ENCODE data around the gene SIGMAR1.

SIGMAR1 gene

DNA sequence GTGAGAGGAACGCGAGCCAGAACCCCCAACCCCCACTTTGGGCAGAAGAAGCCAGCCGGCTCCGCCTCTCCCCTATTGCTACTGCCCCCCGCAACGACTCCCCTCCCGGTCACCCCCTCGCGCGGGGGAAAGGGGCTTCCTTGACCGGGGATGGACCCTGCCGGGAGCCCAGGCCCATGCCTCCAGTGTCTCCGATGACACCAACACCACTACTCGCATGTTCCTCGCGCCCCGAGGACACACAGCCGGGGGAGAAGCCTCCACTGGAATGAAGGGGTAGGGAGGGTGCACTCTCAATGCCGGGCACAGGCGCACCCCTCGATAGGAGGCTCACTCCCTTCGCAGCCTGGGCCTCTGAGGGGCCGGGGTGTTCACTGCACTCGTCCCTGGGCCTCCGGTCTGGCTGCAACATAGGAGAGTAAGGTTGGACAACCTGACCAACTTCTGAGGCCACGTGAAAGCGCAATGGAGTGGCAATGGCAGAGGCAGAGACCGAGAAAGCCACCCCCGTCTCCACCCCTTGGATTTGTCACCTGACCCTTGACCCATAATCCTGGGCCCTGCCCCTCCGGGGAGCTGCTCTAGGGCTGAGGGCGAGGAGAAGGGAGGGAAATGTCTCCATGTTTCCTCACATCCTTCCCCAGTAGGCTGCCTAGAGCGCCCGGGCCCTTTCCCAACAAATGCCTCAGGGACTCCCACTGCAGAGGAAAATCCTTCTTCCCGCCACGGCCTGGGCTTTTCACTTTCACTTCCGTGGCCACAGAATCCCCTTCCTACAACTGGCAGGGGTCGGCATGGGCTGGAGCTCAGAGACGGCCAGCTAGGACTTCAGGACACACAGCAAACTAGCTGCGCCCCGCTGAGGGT lies 47.0 kb downstream of the SIGMAR1 start:
- H3K4me3 ChIP-seq (ENCODE audit: low read depth, low read length): no peak overlapping the region
- DNase-seq (ENCODE audit: low read depth): no peak
- in situ Hi-C loops (cut with HindIII; ENCODE audit: low sequenced_read_pairs): no loop called here
- TF ChIP-seq, protein P1, sequence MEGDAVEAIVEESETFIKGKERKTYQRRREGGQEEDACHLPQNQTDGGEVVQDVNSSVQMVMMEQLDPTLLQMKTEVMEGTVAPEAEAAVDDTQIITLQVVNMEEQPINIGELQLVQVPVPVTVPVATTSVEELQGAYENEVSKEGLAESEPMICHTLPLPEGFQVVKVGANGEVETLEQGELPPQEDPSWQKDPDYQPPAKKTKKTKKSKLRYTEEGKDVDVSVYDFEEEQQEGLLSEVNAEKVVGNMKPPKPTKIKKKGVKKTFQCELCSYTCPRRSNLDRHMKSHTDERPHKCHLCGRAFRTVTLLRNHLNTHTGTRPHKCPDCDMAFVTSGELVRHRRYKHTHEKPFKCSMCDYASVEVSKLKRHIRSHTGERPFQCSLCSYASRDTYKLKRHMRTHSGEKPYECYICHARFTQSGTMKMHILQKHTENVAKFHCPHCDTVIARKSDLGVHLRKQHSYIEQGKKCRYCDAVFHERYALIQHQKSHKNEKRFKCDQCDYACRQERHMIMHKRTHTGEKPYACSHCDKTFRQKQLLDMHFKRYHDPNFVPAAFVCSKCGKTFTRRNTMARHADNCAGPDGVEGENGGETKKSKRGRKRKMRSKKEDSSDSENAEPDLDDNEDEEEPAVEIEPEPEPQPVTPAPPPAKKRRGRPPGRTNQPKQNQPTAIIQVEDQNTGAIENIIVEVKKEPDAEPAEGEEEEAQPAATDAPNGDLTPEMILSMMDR (IDR thresholded peaks at IDR 0.05; ENCODE audit: low read depth, low read length, missing control alignments): no peak

DNA sequence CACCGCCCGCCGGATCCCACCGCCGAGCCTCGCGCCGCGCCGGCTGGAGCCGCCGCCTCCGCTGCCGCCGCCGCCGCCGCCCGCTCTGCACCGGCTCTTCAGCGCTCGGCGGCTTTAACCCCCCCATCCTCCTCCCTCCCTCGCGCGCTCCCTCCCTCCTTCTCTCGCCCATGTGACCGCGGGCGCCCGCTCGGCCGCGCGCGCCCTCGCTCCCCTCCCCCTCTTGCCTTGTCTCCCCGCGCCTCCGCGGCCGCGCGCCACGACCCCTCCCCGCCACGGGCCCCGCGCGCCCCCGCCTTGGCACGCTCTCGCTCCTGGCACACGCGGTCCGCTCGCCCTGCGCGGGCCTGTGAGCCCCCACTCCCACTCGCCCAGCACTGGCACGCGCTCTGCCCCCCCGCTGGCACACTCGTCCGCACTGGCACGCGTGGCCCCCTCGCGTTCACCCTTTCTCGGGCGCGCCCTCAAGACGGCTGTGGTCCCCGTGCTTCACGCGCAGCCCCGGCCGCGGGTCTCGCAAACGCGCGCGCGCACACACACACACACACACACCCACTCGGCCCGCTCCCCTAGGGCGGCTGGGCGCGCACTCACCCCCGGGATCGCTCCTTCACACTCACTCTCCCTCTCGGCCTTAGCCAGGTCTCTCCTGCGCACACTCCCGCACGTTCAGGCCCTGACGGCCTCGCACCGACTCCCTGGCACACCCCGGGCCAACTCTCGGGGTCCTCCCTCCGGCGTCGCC lies 47.8 kb downstream of the SIGMAR1 start, which contains the start of gene CNTFR:
Gene CNTFR, minus strand, starts transcription at position 89 of the 745 bp plus-strand sequence. CDS start 20,743 bp downstream, outside the sequence.
- DNase-seq (ENCODE audit: low read depth): no peak
- TF ChIP-seq, protein P1 (IDR thresholded peaks at IDR 0.05; ENCODE audit: low read depth, low read length, missing control alignments): no peak
- in situ Hi-C loops (cut with HindIII; ENCODE audit: low sequenced_read_pairs): no loop called here
- peak within 1 kb of the TSS; percentile 21 for H3K4me3 ChIP-seq (ENCODE audit: low read depth, low read length)

DNA sequence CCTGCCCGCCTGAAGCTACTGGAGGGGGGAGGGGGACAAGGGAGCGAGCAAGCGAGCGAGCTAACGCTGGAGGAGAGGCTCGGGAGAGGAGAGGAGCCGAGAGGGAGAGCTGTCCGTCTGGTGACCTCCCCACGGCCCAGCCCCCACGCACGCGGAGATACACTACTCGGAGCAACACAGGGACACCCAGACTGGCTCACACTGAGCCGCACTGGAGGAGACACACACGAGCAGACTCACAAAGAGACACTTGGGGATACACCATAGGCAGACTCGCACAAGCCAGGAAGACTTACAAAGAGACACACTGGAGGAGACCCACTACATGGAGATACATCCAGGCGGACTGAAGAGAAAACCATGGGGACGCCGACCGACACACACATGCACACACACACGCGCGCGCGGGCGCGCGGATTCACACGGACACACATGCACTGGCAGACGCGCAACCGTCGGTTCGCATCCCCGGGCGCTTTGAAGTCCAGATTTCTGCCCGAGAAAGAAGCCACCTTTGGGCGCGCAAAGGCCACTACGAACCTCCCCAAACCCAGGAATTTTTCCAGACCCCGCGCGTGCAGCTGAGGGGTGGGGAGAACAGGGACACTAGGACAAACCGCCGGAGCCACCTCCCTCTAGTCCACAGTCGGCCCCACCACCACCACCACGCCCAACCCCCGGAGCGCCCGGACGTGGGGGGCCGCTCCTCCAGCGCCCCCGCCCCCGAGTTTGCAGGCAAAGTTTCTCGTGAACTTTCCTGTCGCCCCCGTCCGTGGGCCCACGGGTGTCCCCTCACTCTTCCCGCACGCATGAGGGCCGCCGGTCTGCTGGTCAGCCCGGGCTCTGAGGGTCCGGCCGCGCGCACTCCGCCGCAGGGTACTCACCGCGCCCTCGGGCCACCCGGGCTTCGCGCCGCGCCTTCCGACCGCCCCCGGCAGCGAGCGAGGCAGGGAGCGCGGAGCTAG lies 48.6 kb downstream of the SIGMAR1 start:
- no peak for DNase-seq (ENCODE audit: low read depth)
- in situ Hi-C loops (cut with HindIII; ENCODE audit: low sequenced_read_pairs): no loop called here
- H3K4me3 ChIP-seq (ENCODE audit: low read depth, low read length): no peak overlapping the region
- TF ChIP-seq, protein P1 (IDR thresholded peaks at IDR 0.05; ENCODE audit: low read depth, low read length, missing control alignments): no peak

DNA sequence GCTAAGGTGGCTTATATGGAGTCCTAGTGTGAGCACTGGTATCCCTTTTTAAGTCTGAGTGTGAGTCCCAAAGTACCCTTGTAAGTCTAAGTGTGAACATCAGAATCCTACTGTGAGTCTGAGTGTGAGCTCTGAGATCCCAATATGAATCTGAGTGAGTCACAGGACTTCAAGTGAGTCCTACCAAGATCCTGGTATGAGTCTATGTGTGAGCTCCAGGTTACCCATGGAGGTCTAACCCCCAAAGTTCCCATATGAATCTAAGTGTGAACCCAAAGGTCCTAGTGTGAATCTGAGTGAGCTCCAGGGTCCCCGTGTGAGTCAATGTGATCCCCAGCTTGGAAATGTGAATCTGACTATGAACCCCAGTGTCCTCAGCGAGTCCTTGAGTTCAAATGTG lies 50.3 kb downstream of the SIGMAR1 start:
- H3K4me3 ChIP-seq (ENCODE audit: low read depth, low read length): no peak overlapping the region
- TF ChIP-seq, protein P1 (IDR thresholded peaks at IDR 0.05; ENCODE audit: low read depth, low read length, missing control alignments): no peak
- in situ Hi-C loops (cut with HindIII; ENCODE audit: low sequenced_read_pairs): no loop called here
- DNase-seq (ENCODE audit: low read depth): no peak

DNA sequence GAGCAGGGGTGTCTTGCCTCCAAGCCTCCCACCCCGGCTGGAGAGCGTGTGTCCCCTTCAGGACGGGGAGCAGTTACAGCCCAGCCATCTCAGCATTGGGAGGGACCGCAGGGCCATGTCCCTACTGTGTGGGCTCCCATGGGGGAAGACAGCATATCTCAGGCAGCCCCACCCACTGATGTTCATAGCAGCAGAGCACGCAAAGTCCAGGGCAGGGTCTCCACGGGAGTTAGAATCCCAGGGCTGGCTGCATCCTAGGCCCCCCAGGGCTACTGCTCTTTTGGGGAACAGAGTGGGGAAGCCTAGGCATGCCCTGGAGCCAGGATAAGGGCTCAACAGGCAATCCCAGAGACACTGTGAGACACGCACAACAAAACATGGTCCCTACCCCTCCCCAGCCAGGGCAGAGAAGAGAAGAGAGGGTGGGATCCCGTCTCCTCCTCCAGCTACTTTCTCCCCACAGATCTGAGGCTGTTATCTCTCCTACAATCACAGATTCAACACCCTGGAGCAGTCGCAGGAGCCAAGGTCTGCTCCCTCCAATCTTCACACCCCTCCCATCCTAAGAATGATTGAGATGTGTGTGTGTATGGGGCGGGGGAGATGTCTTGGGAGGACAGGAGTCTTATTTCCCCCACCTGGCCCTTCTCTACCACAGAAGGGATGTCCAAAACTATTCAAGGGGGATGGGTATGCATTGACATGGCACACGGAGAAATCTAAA lies 51.5 kb downstream of the SIGMAR1 start:
- H3K4me3 ChIP-seq (ENCODE audit: low read depth, low read length): no peak overlapping the region
- in situ Hi-C loops (cut with HindIII; ENCODE audit: low sequenced_read_pairs): no loop called here
- TF ChIP-seq, protein P1 (IDR thresholded peaks at IDR 0.05; ENCODE audit: low read depth, low read length, missing control alignments): no peak
- DNase-seq (ENCODE audit: low read depth): no peak
